Mucosa of rectum (tissue), 2 donors: ENCODE results near the gene C5orf46.
"Not testable (repeated sequence)": the region's sequence is repeated elsewhere in the genome, so short reads cannot be mapped to it uniquely, and the experiment has no call there.

Experiments used
- H3K27ac ChIP-seq, 2 donors: one replicate each; pipeline ENCODE4 v1.7.0; 2013; ENCODE audit warnings: inconsistent platforms in 2 of 2, low read depth in 2 of 2, low read length in 2 of 2
- H3K27me3 ChIP-seq, 2 donors: one replicate each; pipeline ENCODE4 v1.7.0; 2013; ENCODE audit warnings: low read length in 2 of 2; ENCODE audit not compliant: control insufficient read depth in 2 of 2, insufficient read depth in 2 of 2
- H3K36me3 ChIP-seq, 2 donors: one replicate each; pipeline ENCODE4 v1.7.0; 2013; ENCODE audit warnings: low read length in 2 of 2; ENCODE audit not compliant: control insufficient read depth in 2 of 2, insufficient read depth in 2 of 2
- H3K4me1 ChIP-seq, 2 donors: one replicate each; pipeline ENCODE4 v1.7.0; 2013; ENCODE audit warnings: low read length in 2 of 2, mild to moderate bottlenecking in 1 of 2; ENCODE audit not compliant: control insufficient read depth in 2 of 2, insufficient read depth in 2 of 2
- H3K4me3 ChIP-seq, 2 donors: one replicate each; pipeline ENCODE4 v1.7.0; 2013; ENCODE audit warnings: low read length in 2 of 2
- H3K9ac ChIP-seq, 2 donors: one replicate each; pipeline ENCODE4 v1.7.0; 2013; ENCODE audit warnings: low read length in 2 of 2, low read depth in 1 of 2, mild to moderate bottlenecking in 1 of 2
- H3K9me3 ChIP-seq, 2 donors: one replicate each; pipeline ENCODE4 v1.7.0; 2013; ENCODE audit warnings: low read length in 2 of 2; ENCODE audit not compliant: control insufficient read depth in 2 of 2
- donor health status: healthy.
- donor health status: Normal muscosa, but diverticular disease.

C5orf46 gene

GRCh38 chr5:147876626-147877025 is 29.7 kb downstream of the C5orf46 start:
- Histone ChIP-seq H3K4me1 (no peaks in the 10 kb centered on the region), H3K27ac (no peak overlapping the region), H3K27me3 (no peaks in the 10 kb centered on the region), H3K9me3 (no peaks in the 10 kb centered on the region), H3K4me3 (no peak overlapping the region), H3K9ac (no peak overlapping the region), H3K36me3 (no peaks in the 10 kb centered on the region)

- no peak overlapping the region for H3K27ac ChIP-seq
- no peak overlapping the region for H3K4me3 ChIP-seq
- no peaks in the 10 kb centered on the region for H3K9me3 ChIP-seq
- no peaks in the 10 kb centered on the region for H3K27me3 ChIP-seq
- no peak overlapping the region for H3K9ac ChIP-seq
- no peaks in the 10 kb centered on the region for H3K36me3 ChIP-seq
- no peaks in the 10 kb centered on the region for H3K4me1 ChIP-seq
Observed at GRCh38 chr5:147876141-147876540, 30.2 kb downstream of the C5orf46 start.

- Histone ChIP-seq H3K4me3 (no peak overlapping the region), H3K27me3 (no peaks in the 10 kb centered on the region), H3K27ac (no peak overlapping the region), H3K36me3 (no peaks in the 10 kb centered on the region), H3K4me1 (no peaks in the 10 kb centered on the region), H3K9me3 (no peaks in the 10 kb centered on the region), H3K9ac (no peak overlapping the region)
Observed at GRCh38 chr5:147874910-147875367, 31.4 kb downstream of the C5orf46 start.

- not testable (repeated sequence) for H3K9me3 ChIP-seq, H3K4me1 ChIP-seq, H3K4me3 ChIP-seq, H3K27ac ChIP-seq, H3K27me3 ChIP-seq, H3K9ac ChIP-seq, H3K36me3 ChIP-seq
Observed at GRCh38 chr5:147874118-147874875, 32.0 kb downstream of the C5orf46 start.

- not testable (repeated sequence) for H3K9me3 ChIP-seq, H3K4me1 ChIP-seq, H3K4me3 ChIP-seq, H3K27ac ChIP-seq, H3K36me3 ChIP-seq, H3K9ac ChIP-seq, H3K27me3 ChIP-seq
Observed at GRCh38 chr5:147872744-147873435, 33.4 kb downstream of the C5orf46 start.

GRCh38 chr5:147871980-147872549 is 34.3 kb downstream of the C5orf46 start:
- not testable (repeated sequence) for H3K9ac ChIP-seq, H3K4me1 ChIP-seq, H3K27ac ChIP-seq, H3K36me3 ChIP-seq, H3K9me3 ChIP-seq, H3K27me3 ChIP-seq, H3K4me3 ChIP-seq

GRCh38 chr5:147869892-147870291 is 36.4 kb downstream of the C5orf46 start:
- not testable (repeated sequence) for H3K4me1 ChIP-seq, H3K27ac ChIP-seq

GRCh38 chr5:147869112-147869511 is 37.2 kb downstream of the C5orf46 start:
- Histone ChIP-seq H3K4me1 (peaks cover 0 to 3% of the 10 kb centered on the region in 2 donors), H3K27me3 (no peaks in the 10 kb centered on the region), H3K4me3 (no peak overlapping the region), H3K9me3 (no peaks in the 10 kb centered on the region), H3K9ac (no peak overlapping the region), H3K27ac (no peak overlapping the region), H3K36me3 (no peaks in the 10 kb centered on the region)

More at GRCh38 chr5:147869892-147870291, 36.4 kb downstream of the C5orf46 start:
- not testable (repeated sequence) for H3K4me3 ChIP-seq, H3K36me3 ChIP-seq, H3K9me3 ChIP-seq, H3K27me3 ChIP-seq, H3K9ac ChIP-seq

- no peaks in the 10 kb centered on the region for H3K36me3 ChIP-seq
- no peak overlapping the region for H3K4me3 ChIP-seq
- H3K4me1 ChIP-seq, result peaks cover 0 to 9% of the 10 kb centered on the region in 2 donors
- no peaks in the 10 kb centered on the region for H3K27me3 ChIP-seq
- no peaks in the 10 kb centered on the region for H3K9me3 ChIP-seq
- H3K9ac ChIP-seq, result no peak overlapping the region
- H3K27ac ChIP-seq, result no peak overlapping the region
Observed at GRCh38 chr5:147863454-147864158, 42.7 kb downstream of the C5orf46 start.

GRCh38 chr5:147860641-147861025 is 45.7 kb downstream of the C5orf46 start:
- H3K27ac ChIP-seq, result no peak overlapping the region
- no peak overlapping the region for H3K4me3 ChIP-seq
- H3K27me3 ChIP-seq, result no peaks in the 10 kb centered on the region
- H3K36me3 ChIP-seq, result no peaks in the 10 kb centered on the region
- H3K9me3 ChIP-seq, result no peaks in the 10 kb centered on the region
- H3K9ac ChIP-seq, result no peak overlapping the region
- H3K4me1 ChIP-seq, result peaks cover 0 to 9% of the 10 kb centered on the region in 2 donors
